CD4-positive, alpha-beta T cell treated with Interleukin-4 for 4 hours (primary cell): Measurements from ENCODE around the gene FERMT2.
A peak's percentile ranks its signal among the peaks of the same experiment; 100 is the strongest.
"Not testable (repeated sequence)": the region's sequence is repeated elsewhere in the genome, so short reads cannot be mapped to it uniquely, and the experiment has no call there.

Experiments
- DNase-seq: peaks from one replicate; pipeline ENCODE4 v3.0.0-alpha.2; 2020

Gene FERMT2

GRCh38 chr14:52944254-52944653 is 6.6 kb downstream of the FERMT2 start:
- DNase-seq: no peak

GRCh38 chr14:52939427-52939826 is 11.4 kb downstream of the FERMT2 start:
- no peak for DNase-seq

GRCh38 chr14:52937869-52938268 is 13.0 kb downstream of the FERMT2 start:
- DNase-seq: no peak

- no peak for DNase-seq
Measured at GRCh38 chr14:52937306-52937705, 13.5 kb downstream of the FERMT2 start.

GRCh38 chr14:52936437-52936836 is 14.4 kb downstream of the FERMT2 start:
- no peak for DNase-seq

GRCh38 chr14:52935833-52936232 is 15.0 kb downstream of the FERMT2 start:
- no peak for DNase-seq

GRCh38 chr14:52934762-52935161 is 16.1 kb downstream of the FERMT2 start:
- no peak for DNase-seq

- no peak for DNase-seq
Measured at GRCh38 chr14:52929192-52929807, 21.6 kb downstream of the FERMT2 start.

GRCh38 chr14:52926953-52927352 is 23.9 kb downstream of the FERMT2 start:
- no peak for DNase-seq

GRCh38 chr14:52923902-52924575 is 26.8 kb downstream of the FERMT2 start:
- DNase-seq: no peak

- no peak for DNase-seq
Measured at GRCh38 chr14:52922656-52923055, 28.2 kb downstream of the FERMT2 start.

- DNase-seq: no peak
Measured at GRCh38 chr14:52922059-52922458, 28.8 kb downstream of the FERMT2 start.

GRCh38 chr14:52920411-52920810 is 30.4 kb downstream of the FERMT2 start:
- not testable (repeated sequence) for DNase-seq

GRCh38 chr14:52919971-52920370 is 30.9 kb downstream of the FERMT2 start:
- no peak for DNase-seq

- peak; percentile 77 for DNase-seq
Measured at GRCh38 chr14:52918486-52918885, 32.4 kb downstream of the FERMT2 start.

GRCh38 chr14:52917735-52918134 is 33.1 kb downstream of the FERMT2 start:
- DNase-seq: no peak

- no peak for DNase-seq
Measured at GRCh38 chr14:52914295-52914694, 36.6 kb downstream of the FERMT2 start.

GRCh38 chr14:52913271-52913670 is 37.6 kb downstream of the FERMT2 start:
- DNase-seq: no peak

GRCh38 chr14:52911904-52912303 is 38.9 kb downstream of the FERMT2 start:
- no peak for DNase-seq

- DNase-seq: no peak
Measured at GRCh38 chr14:52910572-52910971, 40.3 kb downstream of the FERMT2 start.

GRCh38 chr14:52907949-52908348 is 42.9 kb downstream of the FERMT2 start:
- no peak for DNase-seq

GRCh38 chr14:52906141-52906601 is 44.7 kb downstream of the FERMT2 start:
- no peak for DNase-seq

GRCh38 chr14:52902971-52903619 is 47.8 kb downstream of the FERMT2 start:
- DNase-seq: no peak

GRCh38 chr14:52901357-52901980 is 49.4 kb downstream of the FERMT2 start:
- DNase-seq: no peak
